Dendritic cell treated with granulocyte-macrophage colony-stimulating factor and Interleukin-4, amounts not matched to agents 40 ng/mL and 50 ng/mL, for 4 days (primary cell): Measurements from ENCODE around the gene SHISA4.

Experiments used
- H3K27ac Mint-ChIP-seq: one replicate; pipeline ENCODE4 v1.8.0; 2022; ENCODE audit warnings: mild to moderate bottlenecking, mixed read lengths
- H3K27me3 Mint-ChIP-seq: one replicate; pipeline ENCODE4 v1.8.0; 2022; ENCODE audit warnings: mild to moderate bottlenecking, mixed read lengths
- H3K36me3 Mint-ChIP-seq: one replicate; pipeline ENCODE4 v1.8.0; 2022; ENCODE audit warnings: low read depth, mixed read lengths
- H3K4me1 Mint-ChIP-seq: one replicate; pipeline ENCODE4 v1.8.0; 2022; ENCODE audit warnings: low read depth, mixed read lengths
- H3K4me3 Mint-ChIP-seq: one replicate; pipeline ENCODE4 v1.8.0; 2022; ENCODE audit warnings: mild to moderate bottlenecking, moderate library complexity, mixed read lengths
- H3K9me3 Mint-ChIP-seq: one replicate; pipeline ENCODE4 v1.8.0; 2022; ENCODE audit warnings: mixed read lengths
- intact Hi-C: fragments of 100-400 bp; cut with micrococcal nuclease; formaldehyde crosslinking; loops from one replicate; pipeline ENCODE4 v1.15.0; 2022

SHISA4 gene

GRCh38 chr1:201886103-201886885 lies 2.4 kb upstream of the SHISA4 start:
- no peaks in the 10 kb centered on the region for H3K9me3 Mint-ChIP-seq
- H3K27me3 Mint-ChIP-seq: peaks cover 51% of the 10 kb centered on the region
- H3K4me1 Mint-ChIP-seq: peaks cover 42% of the 10 kb centered on the region
- no peak overlapping the region for H3K4me3 Mint-ChIP-seq
- intact Hi-C loops: no loop called here
- H3K36me3 Mint-ChIP-seq: no peaks in the 10 kb centered on the region
- H3K27ac Mint-ChIP-seq: no peak overlapping the region

DNA sequence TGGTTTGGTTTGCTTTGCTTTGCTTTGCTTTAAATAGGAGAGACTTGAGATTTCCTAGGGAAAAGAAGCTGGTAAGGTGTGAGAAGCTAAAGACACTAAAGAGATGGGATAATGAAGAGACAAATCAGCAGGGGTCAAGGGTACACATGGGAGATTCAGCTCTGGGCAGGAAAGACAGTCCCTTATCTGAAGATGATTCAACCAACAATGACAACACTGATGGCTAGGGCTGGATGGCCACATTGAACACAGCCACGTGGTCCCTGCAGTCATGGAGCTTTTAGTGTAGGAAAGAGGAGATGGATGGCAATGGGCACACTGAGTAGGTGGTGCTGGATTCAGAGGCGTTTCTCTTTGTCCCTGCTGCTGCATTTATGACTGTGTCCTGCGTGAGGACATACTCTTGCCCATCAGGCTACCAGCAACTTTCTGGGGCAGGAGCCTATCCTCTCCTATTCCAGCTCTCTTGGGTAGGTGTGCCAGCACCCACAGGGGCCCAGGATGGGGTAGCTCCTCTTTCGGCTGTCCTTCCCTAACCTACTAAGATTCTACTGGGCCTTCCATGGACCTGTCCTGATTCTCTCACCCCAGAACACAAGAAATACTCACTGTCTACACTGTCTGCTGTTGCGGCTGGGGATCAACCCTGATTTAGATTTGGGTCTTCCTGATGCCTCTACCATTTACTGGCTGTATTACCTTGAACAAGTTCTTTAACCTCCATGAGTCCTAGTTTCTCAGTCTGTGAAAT lies 1.4 kb upstream of the SHISA4 start:
- peaks cover 34% of the 10 kb centered on the region for H3K4me1 Mint-ChIP-seq
- H3K36me3 Mint-ChIP-seq: no peaks in the 10 kb centered on the region
- H3K9me3 Mint-ChIP-seq: no peaks in the 10 kb centered on the region
- H3K4me3 Mint-ChIP-seq: no peak overlapping the region
- peaks cover 59% of the 10 kb centered on the region for H3K27me3 Mint-ChIP-seq
- no peak overlapping the region for H3K27ac Mint-ChIP-seq
- intact Hi-C loops: no loop called here

- Mint-ChIP-seq H3K27me3 (peaks cover 68% of the 10 kb centered on the region), H3K4me3 (peak overlapping the region; percentile 93), H3K36me3 (no peaks in the 10 kb centered on the region), H3K9me3 (no peaks in the 10 kb centered on the region), H3K27ac (peak overlapping the region; percentile 77), H3K4me1 (peaks cover 19% of the 10 kb centered on the region)
- intact Hi-C loops: no loop called here
Measured at GRCh38 chr1:201889090-201889968, 631 bp downstream of the SHISA4 start.

DNA sequence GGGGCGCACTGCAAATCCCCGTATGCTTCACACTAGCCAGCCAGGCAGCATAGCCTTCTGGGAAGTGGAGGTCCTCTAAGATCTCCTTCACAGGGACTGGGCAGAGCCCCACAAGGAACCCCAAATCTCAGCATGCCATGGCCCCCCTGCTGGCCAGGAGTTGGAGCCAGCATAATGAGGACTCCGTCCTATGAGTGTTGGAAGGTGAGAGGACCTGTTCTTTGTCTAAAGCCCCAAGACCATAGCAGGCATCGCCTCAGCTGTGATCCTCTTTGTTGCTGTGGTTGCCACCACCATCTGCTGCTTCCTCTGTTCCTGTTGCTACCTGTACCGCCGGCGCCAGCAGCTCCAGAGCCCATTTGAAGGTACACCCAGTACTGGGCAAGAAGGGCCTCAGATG lies 1.5 kb downstream of the SHISA4 start:
- Mint-ChIP-seq H3K9me3 (no peaks in the 10 kb centered on the region), H3K4me1 (peaks cover 12% of the 10 kb centered on the region), H3K36me3 (no peaks in the 10 kb centered on the region), H3K27me3 (peaks cover 66% of the 10 kb centered on the region), H3K27ac (no peak overlapping the region), H3K4me3 (no peak overlapping the region)
- intact Hi-C loops: no loop called here

GRCh38 chr1:201890806-201891450 lies 2.2 kb downstream of the SHISA4 start:
- Mint-ChIP-seq H3K27me3 (peaks cover 63% of the 10 kb centered on the region), H3K9me3 (no peaks in the 10 kb centered on the region), H3K4me1 (peaks cover 9% of the 10 kb centered on the region), H3K4me3 (no peak overlapping the region), H3K27ac (no peak overlapping the region), H3K36me3 (no peaks in the 10 kb centered on the region)
- intact Hi-C loops: no loop called here

GRCh38 chr1:201891451-201892045 lies 2.9 kb downstream of the SHISA4 start:
- peaks cover 61% of the 10 kb centered on the region for H3K27me3 Mint-ChIP-seq
- H3K36me3 Mint-ChIP-seq: no peaks in the 10 kb centered on the region
- H3K4me3 Mint-ChIP-seq: no peak overlapping the region
- no peak overlapping the region for H3K27ac Mint-ChIP-seq
- H3K4me1 Mint-ChIP-seq: peaks cover 12% of the 10 kb centered on the region
- no peaks in the 10 kb centered on the region for H3K9me3 Mint-ChIP-seq
- intact Hi-C loops: no loop called here

DNA sequence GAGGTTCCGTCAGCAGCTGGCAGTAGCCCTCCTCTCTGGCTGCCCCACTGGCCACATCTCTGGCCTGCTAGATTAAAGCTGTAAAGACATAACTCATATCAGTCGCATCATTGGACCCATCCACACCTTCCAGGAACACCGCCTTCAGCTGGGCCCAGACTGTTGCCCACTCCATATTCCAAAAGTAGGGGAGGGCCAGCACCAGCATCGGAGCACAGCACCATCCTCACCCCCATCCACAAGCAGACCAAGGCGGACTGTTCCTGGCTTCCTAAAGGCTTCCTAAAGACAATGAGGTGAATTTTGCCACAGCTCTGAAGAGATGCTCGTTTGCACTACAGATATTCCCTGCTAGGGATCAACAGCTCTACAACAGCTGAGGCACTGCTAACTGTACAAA lies 3.5 kb downstream of the SHISA4 start:
- intact Hi-C loops: no loop called here
- peaks cover 12% of the 10 kb centered on the region for H3K4me1 Mint-ChIP-seq
- no peaks in the 10 kb centered on the region for H3K36me3 Mint-ChIP-seq
- H3K27me3 Mint-ChIP-seq: peaks cover 54% of the 10 kb centered on the region
- no peak overlapping the region for H3K4me3 Mint-ChIP-seq
- H3K9me3 Mint-ChIP-seq: no peaks in the 10 kb centered on the region
- H3K27ac Mint-ChIP-seq: no peak overlapping the region

DNA sequence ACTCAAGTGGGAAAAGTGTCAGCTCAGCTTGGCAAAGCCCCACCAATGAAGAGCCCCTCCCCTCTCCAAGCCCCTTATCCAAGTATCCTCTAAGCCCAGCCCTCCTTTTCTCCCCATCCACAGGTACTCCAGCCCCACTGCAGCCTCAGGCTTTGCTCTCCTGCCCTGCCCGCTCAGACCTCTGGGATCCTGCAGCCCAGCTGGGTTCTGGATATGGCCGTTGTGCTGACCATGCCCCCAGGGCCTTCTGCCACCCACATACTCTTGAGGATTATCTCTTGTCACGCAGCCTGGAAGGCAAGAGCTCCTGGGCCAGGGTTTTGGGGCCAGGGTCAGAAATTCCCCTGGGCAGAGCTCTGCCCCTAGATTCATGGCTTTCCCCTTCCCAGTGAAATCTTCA lies 4.7 kb downstream of the SHISA4 start:
- Mint-ChIP-seq H3K36me3 (no peaks in the 10 kb centered on the region), H3K27me3 (peaks cover 45% of the 10 kb centered on the region), H3K27ac (peak overlapping the region; percentile 6), H3K4me1 (peaks cover 6% of the 10 kb centered on the region), H3K9me3 (no peaks in the 10 kb centered on the region), H3K4me3 (no peak overlapping the region)
- intact Hi-C loops: no loop called here

DNA sequence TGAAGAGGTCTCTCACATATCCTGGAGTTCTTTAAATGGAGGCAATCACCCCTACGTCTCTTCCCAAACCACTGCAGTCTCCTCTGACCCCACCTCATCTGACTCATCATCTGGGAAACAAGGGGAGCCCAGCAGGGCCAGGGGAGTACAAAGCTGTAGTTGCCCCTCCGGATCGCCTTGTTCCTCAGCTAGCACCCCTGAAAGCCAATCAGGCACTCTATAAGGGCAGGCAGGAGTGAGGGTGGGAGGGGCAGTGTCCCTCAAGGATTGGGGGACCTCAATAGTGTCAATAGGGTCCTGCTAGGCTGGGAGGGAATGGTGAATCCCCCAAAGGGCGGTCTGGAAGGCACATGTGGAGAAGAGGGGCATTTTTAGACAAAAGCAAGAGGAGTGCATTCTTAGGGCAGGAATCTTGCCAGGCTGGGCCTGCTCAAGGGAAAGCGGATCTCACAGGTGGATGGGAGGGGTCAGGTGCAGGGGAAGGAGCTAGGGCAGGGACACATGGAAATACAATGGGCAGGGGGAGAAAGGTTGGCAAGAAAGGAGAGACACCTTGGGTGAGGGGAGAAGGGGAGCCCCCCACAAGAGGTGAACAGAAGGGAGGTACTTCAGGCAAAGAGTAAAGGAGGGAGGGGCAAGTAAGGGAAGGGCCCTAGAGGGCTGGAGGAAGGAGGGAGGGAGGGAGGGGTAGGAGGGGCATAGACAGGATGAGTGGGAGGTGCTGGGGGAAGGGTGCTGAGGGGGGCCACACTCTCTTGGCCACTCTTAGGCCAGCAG lies 5.8 kb downstream of the SHISA4 start:
- Mint-ChIP-seq H3K9me3 (no peaks in the 10 kb centered on the region), H3K27ac (no peak overlapping the region), H3K36me3 (no peaks in the 10 kb centered on the region), H3K4me3 (no peak overlapping the region), H3K4me1 (peaks cover 5% of the 10 kb centered on the region), H3K27me3 (peaks cover 38% of the 10 kb centered on the region)
- intact Hi-C loops: no loop called here

GRCh38 chr1:201895120-201895665 lies 6.5 kb downstream of the SHISA4 start:
- Mint-ChIP-seq H3K4me3 (no peak overlapping the region), H3K4me1 (peaks cover 5% of the 10 kb centered on the region), H3K27me3 (peaks cover 35% of the 10 kb centered on the region), H3K9me3 (no peaks in the 10 kb centered on the region), H3K27ac (no peak overlapping the region), H3K36me3 (no peaks in the 10 kb centered on the region)
- intact Hi-C loops: no loop called here

DNA sequence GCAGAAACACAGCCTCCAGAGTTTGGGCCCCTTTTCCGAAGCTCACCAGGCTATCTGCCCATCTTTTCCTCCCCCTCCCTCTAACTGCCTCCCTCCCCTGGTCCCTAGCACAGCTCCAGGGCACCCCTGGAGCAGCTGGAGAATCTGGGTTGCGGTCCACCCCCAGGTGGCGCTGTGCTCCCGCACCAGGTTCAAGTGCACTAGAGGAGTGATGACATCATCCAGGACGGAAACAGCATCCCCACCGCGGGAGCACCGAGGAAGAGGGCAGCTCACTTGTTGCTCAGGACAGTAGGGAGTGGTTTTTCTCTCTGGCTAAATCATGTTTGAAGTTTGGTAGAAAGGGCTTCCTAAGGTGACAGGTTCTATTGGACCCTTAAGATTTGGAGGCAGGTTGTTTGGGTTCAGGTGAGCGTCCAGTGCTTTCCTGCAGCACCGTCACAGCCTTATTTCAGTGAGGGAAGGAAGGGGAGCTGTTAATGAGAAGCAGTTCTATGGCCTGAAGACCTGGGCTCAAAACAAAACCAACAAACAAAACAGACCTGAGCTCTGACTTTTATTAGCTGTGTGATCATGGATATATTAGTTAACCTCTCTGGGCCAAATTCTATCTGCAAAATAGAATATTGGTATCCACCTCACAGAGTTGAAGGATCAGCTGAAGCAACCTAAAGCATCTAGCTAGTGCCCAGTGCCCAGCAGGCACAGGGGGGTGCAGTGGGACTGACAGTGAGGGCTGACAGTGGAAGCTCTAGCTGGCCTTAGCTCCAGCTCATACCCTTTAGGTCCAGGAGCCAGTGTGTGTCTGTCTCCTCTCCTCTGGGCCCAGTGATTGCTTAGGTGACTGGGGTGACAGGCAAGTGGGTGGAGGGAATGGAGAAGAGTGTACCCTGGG lies 7.5 kb downstream of the SHISA4 start:
- H3K27ac Mint-ChIP-seq: no peak overlapping the region

GRCh38 chr1:201896951-201897391 lies 8.3 kb downstream of the SHISA4 start:
- Mint-ChIP-seq H3K36me3 (no peaks in the 10 kb centered on the region), H3K9me3 (no peaks in the 10 kb centered on the region), H3K27ac (no peak overlapping the region), H3K4me1 (peaks cover 5% of the 10 kb centered on the region), H3K4me3 (no peak overlapping the region), H3K27me3 (peaks cover 23% of the 10 kb centered on the region)
- intact Hi-C loops: loop anchor here (1.0 kb wide), 1 partner anchor 75 kb away; no protein-coding TSS in a partner anchor

More for the DNA sequence above, 7.5 kb downstream of the SHISA4 start:
- H3K27me3 Mint-ChIP-seq: peaks cover 29% of the 10 kb centered on the region
- no peak overlapping the region for H3K4me3 Mint-ChIP-seq
- H3K36me3 Mint-ChIP-seq: no peaks in the 10 kb centered on the region
- no peaks in the 10 kb centered on the region for H3K9me3 Mint-ChIP-seq
- H3K4me1 Mint-ChIP-seq: peaks cover 5% of the 10 kb centered on the region
- intact Hi-C loops: loop anchor here (1.0 kb wide), 1 partner anchor 76 kb away; no protein-coding TSS in a partner anchor
